Psoas muscle (tissue), 8 donors: ENCODE data around the gene ARHGAP24. TPM values are rescaled to one million over a fixed set of nuclear protein-coding genes. Genes with fewer than 3 reads are reported as not detected.
"Not testable (repeated sequence)": the region's sequence is repeated elsewhere in the genome, so short reads cannot be mapped to it uniquely, and the experiment has no call there.

Experiments used
- ATAC-seq, 4 donors: fragments of 200-7000 bp; cut with Tn5 transposase; one replicate each; pipeline ENCODE4 v1.9.1; 2020; ENCODE audit warnings: moderate library complexity in 3 of 4, mild to moderate bottlenecking in 2 of 4
- DNase-seq, 2 donors: peaks; one replicate each; pipeline ENCODE4 v3.0.0-alpha.2; 2020
- H3K27ac ChIP-seq: fragments of 200-600 bp; one replicate; pipeline ENCODE4 v1.8.0; 2022
- H3K27me3 ChIP-seq, 3 donors: fragments of 200-600 bp in 1 of 3; one replicate each; pipeline versions ENCODE4 v1.6.1 to v1.8.0; 2013 to 2022; ENCODE audit warnings: low read length in 2 of 3, mild to moderate bottlenecking in 2 of 3, moderate library complexity in 1 of 3; ENCODE audit not compliant: insufficient read depth in 3 of 3
- H3K36me3 ChIP-seq, 2 donors: fragments of 200-600 bp in 1 of 2; one replicate each; pipeline versions ENCODE4 v1.6.1 to v1.8.0; 2013 to 2022; ENCODE audit warnings: low read depth in 1 of 2, mild to moderate bottlenecking in 1 of 2, moderate library complexity in 1 of 2; ENCODE audit not compliant: insufficient read depth in 1 of 2
- H3K4me1 ChIP-seq: fragments of 200-600 bp; one replicate; pipeline ENCODE4 v1.8.0; 2022
- H3K4me3 ChIP-seq: fragments of 200-600 bp; one replicate; pipeline ENCODE4 v1.8.0; 2022; ENCODE audit warnings: mild to moderate bottlenecking
- H3K9me3 ChIP-seq: fragments of 200-600 bp; one replicate; pipeline ENCODE4 v1.8.0; 2022
- WGBS, 3 donors: extraction: QIAGEN DNeasy Blood & Tissue Kit; methylation state at CpG; one replicate each; pipeline versions ENCODE4 v1.1.6 to v1.1.7; 2013; 5-methylcytosine and 5-hydroxymethylcytosine counted together
- intact Hi-C, 2 donors: fragments of 100-400 bp; cut with DNase I; formaldehyde crosslinking; loops; one replicate each; pipeline versions ENCODE4 v1.11.0 to v1.14.2; 2022
- polyA plus RNA-seq, 3 donors: library from polyadenylated mRNA; stranded (reverse); fragments of 200-250 nt; gene quantifications; one replicate each; pipeline ENCODE4 v1.2.3, GENCODE V29; 2013
- total RNA-seq, 4 donors: library from RNA; stranded (reverse); fragmentation: NEBNext Ultra II Directional in 2 of 4; extraction: Animal tissue kit (Norgen Biotek cat#: 25700) in 2 of 4; gene quantifications; one replicate each; pipeline versions ENCODE4 v1.2.1 to v1.2.4, GENCODE V29; 2021 to 2023
- TF ChIP-seq, protein P1 (sequence below): fragments of 200-600 bp; IDR thresholded peaks from one replicate; pipeline ENCODE4 v1.8.0; 2022; ENCODE audit warnings: antibody characterized with exemption
- donor health status: healthy with polysubstance abuse.
- donor health status: DM: no; HTN: no; CAD: no; lungs with moderate emphysema.
- donor health status: Bipolar disorder and iron deficiency.
- donor health status: healthy.
- donor health status: DM: yes; HTN: yes; CAD: no.
- donor health status: DM: no; HTN: no; CAD: no.
- donor health status: DM: no; HTN: no; CAD: no.
- donor health status: DM: yes; HTN: yes; CAD: no.

ARHGAP24 gene
- total and polyA plus RNA-seq, 7 donors, result 2.3 to 25.7 (median 4.6) TPM

DNA sequence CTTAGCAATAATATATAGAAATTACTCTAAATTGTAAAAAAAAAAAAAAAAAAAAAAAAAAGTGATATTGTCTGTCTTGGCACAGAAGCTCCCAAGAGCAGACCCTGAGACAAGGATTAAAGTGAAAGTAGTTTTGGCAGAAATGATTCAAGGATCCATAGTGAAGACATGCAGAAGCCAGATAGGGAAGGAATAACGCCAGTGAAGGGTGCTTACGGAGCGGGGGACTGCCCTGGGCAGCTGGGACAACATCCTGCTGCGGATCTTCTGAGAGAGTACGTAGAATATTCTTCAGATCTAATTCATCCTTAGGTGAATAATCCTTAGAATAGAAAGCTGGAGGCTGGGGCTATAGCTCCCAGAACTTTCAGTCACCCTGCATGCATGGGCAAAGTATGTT, 39.8 kb downstream of the ARHGAP24 start:
- no peak for DNase-seq
- Histone ChIP-seq H3K36me3 (no peaks in the 10 kb centered on the region), H3K9me3 (no peaks in the 10 kb centered on the region), H3K4me1 (no peaks in the 10 kb centered on the region), H3K27me3 (no peaks in the 10 kb centered on the region), H3K27ac (no peak overlapping the region), H3K4me3 (no peak overlapping the region)
- 57 to 88% (median 68%) methylated on average over 5 of the region's 5 CpGs for WGBS, 3 donors
- no peak for ATAC-seq
- intact Hi-C loops, result no loop called here
- TF ChIP-seq, protein P1, sequence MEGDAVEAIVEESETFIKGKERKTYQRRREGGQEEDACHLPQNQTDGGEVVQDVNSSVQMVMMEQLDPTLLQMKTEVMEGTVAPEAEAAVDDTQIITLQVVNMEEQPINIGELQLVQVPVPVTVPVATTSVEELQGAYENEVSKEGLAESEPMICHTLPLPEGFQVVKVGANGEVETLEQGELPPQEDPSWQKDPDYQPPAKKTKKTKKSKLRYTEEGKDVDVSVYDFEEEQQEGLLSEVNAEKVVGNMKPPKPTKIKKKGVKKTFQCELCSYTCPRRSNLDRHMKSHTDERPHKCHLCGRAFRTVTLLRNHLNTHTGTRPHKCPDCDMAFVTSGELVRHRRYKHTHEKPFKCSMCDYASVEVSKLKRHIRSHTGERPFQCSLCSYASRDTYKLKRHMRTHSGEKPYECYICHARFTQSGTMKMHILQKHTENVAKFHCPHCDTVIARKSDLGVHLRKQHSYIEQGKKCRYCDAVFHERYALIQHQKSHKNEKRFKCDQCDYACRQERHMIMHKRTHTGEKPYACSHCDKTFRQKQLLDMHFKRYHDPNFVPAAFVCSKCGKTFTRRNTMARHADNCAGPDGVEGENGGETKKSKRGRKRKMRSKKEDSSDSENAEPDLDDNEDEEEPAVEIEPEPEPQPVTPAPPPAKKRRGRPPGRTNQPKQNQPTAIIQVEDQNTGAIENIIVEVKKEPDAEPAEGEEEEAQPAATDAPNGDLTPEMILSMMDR, result no peak

DNA sequence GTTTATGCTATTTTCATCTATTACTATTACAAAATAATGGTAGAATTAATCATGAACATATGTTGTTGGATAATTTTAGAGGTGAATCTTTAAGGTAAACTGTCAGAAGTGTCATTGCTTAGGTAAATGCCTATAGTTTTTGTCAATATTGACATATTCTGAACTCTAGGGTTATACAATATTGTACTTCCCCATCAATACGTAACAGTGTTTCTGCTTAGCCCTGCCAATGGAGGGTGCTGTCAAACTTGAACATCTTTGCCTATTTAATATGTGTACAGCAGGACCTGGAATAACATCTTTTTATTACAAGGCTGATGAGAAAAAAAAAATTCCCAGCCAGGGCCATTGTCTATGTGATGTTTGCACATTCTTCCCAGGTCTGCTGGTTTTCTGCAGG, 40.8 kb downstream of the ARHGAP24 start:
- no peaks in the 10 kb centered on the region for H3K9me3 ChIP-seq
- 0 to 95% (median 48%) methylated on average over 1 of the region's 1 CpG for WGBS, 3 donors

DNA sequence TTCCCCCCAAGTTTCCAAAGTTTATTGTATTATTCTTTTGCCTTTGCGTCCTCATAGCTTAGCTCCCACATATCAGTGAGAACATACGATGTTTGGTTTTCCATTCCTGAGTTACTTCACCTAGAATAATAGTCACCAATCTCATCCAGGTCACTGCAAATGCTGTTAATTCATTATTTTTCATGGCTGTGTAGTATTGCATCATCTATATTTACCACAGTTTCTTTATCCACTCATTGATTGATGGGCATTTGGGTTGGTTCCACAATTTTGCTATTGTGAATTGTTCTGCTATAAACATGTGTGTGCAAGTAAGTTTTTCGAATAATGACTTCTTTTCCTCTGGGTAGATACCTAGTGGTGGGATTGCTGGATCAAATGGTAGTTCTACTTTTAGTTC, 43.6 kb downstream of the ARHGAP24 start:
- DNase-seq, intact Hi-C loops, H3K27me3 ChIP-seq, H3K36me3 ChIP-seq, H3K27ac ChIP-seq, ATAC-seq, H3K4me1 ChIP-seq, H3K4me3 ChIP-seq, H3K9me3 ChIP-seq: not testable (repeated sequence)
- WGBS, 3 donors, result 88 to 95% (median 95%) methylated on average over 3 of the region's 3 CpGs

More for the DNA sequence above, 40.8 kb downstream of the ARHGAP24 start:
- intact Hi-C loops, result no loop called here
- H3K4me1 ChIP-seq, result no peaks in the 10 kb centered on the region
- no peaks in the 10 kb centered on the region for H3K36me3 ChIP-seq
- H3K27me3 ChIP-seq, result no peaks in the 10 kb centered on the region
- TF ChIP-seq, protein P1, result no peak
- H3K27ac ChIP-seq, result no peak overlapping the region
- DNase-seq (no peak), ATAC-seq (no peak)
- H3K4me3 ChIP-seq, result no peak overlapping the region

DNA sequence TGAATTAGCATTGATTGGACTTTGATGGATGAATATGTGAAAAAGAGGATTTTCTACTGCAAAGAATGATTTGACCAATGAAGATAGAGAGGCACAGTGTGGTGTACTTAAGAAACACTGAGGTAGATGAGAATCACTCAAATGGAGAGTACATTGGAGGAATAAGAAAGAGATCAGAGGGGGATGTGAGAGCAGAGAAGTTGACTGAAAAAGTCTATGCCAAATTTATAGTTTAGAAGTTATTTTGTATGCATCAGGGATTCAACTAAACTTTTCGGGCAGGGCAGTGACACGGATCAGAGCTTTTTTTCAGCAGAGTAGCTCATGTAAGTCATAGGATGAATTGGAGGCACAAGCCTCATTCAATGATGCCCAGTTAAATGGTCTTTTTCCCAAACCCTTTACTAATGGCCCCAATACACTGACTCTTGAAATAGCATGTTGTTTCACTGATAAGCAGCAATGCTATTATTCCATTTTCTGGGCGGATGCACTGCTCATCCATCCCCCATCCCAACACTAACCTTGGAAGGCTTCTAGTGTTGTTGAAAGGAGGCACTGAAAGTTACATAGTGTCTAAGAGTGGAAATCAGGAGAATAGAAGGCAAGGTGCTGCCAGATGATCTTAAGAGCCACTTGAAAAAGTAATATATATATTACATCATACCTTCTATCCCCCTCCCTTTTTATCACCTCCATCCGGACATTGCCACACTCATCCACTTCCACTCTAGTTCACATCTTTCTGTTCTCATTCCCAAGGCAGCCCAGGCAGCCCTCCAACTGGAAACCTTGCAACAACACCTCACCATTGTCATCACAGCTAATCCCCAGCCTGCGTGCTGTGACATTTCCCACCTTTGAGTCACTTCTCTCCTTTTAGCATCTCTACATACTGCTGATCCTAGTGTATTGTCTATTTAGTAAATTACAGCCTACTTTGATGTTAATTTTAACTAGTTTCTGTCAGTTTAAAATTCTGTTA, 46.1 kb downstream of the ARHGAP24 start:
- H3K36me3 ChIP-seq, result no peaks in the 10 kb centered on the region
- H3K27ac ChIP-seq, result no peak overlapping the region
- WGBS, 3 donors, result 81 to 87% (median 83%) methylated on average over 5 of the region's 5 CpGs
- H3K27me3 ChIP-seq, result no peaks in the 10 kb centered on the region
- intact Hi-C loops, result no loop called here
- DNase-seq (no peak), ATAC-seq (peak in 1 of 4 donors; percentile 52)
- TF ChIP-seq, protein P1, result no peak
- no peaks in the 10 kb centered on the region for H3K9me3 ChIP-seq
- H3K4me1 ChIP-seq, result no peaks in the 10 kb centered on the region
- no peak overlapping the region for H3K4me3 ChIP-seq

DNA sequence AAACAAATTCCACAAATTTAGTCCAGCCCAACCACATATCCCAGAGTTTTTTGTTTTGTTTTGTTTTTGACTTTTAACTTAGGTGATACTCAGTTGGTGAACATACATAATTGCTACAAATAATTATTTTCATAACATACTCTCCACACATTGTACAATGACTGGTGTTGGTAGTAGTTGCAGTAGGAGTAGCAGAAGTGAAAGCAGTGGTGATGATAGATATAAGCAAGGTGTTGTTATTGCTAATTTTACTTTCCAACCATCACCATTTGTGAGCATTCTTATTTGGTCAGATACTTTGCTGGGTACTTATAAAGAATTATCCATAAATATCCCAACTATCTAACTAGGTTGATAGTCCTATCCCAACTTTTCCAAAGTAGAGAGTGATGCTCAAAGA, 47.3 kb downstream of the ARHGAP24 start:
- no peak overlapping the region for H3K27ac ChIP-seq
- no peaks in the 10 kb centered on the region for H3K9me3 ChIP-seq
- no peaks in the 10 kb centered on the region for H3K4me1 ChIP-seq
- H3K27me3 ChIP-seq, result no peaks in the 10 kb centered on the region
- no peaks in the 10 kb centered on the region for H3K36me3 ChIP-seq
- ATAC-seq, result no peak
- no peak overlapping the region for H3K4me3 ChIP-seq
- TF ChIP-seq, protein P1, result no peak
- DNase-seq, result no peak
- intact Hi-C loops, result no loop called here
